ENCODE results near the gene BCAT1. TPM values are rescaled to one million over a fixed set of nuclear protein-coding genes. Genes with fewer than 3 reads are reported as not detected.

The BCAT1 gene
- total RNA-seq, 4 donors from 2014 or later, result 3.9 to 36.3 (median 13.7) TPM

GRCh38 chr12:24947541-24948419, 1.1 kb downstream of the BCAT1 start:
- Histone ChIP-seq H3K27ac (peak overlapping the region in 1 of 4 donors; percentile 34), H3K4me1 (peaks cover 0 to 7% (median 3%) of the 10 kb centered on the region in 4 donors), H3K27me3 (no peaks in the 10 kb centered on the region), H3K9me3 (no peaks in the 10 kb centered on the region), H3K4me3 (peak overlapping the region; percentile 24 to 58 (median 52)), H3K36me3 (no peaks in the 10 kb centered on the region)
- no peak for DNase-seq
- TF ChIP-seq POLR2A (IDR thresholded peaks at IDR 0.05) (no peak), CTCF (IDR thresholded peaks at IDR 0.05) (no peak)

GRCh38 chr12:24945845-24946244, 3.1 kb downstream of the BCAT1 start:
- Histone ChIP-seq H3K27ac (no peak overlapping the region), H3K4me3 (no peak overlapping the region), H3K9me3 (no peaks in the 10 kb centered on the region), H3K4me1 (peaks cover 0 to 7% (median 3%) of the 10 kb centered on the region in 4 donors), H3K36me3 (no peaks in the 10 kb centered on the region), H3K27me3 (no peaks in the 10 kb centered on the region)
- TF ChIP-seq CTCF (IDR thresholded peaks at IDR 0.05) (no peak), POLR2A (IDR thresholded peaks at IDR 0.05) (no peak)
- DNase-seq, result no peak

DNA sequence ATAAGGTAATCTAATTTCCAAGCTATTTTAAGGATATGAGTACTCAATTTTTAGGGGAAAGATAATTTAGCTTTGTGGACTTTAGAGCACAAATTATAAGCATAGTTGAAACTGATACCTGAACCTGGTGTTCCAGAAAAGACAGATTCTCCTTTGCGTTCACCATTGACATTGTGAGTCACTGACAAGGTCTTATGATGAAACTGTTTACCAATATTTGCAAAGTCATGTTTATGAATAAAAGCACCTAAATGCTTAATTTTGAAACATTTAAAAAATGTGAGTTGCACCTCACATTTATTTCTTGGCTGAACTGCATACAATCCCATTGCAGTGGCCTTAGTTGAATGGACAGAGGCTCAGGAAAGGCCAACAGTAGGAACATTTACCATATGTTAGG, 3.9 kb downstream of the BCAT1 start:
- Histone ChIP-seq H3K36me3 (no peaks in the 10 kb centered on the region), H3K4me3 (no peak overlapping the region), H3K27me3 (no peaks in the 10 kb centered on the region), H3K4me1 (peaks cover 0 to 7% (median 3%) of the 10 kb centered on the region in 4 donors), H3K9me3 (no peaks in the 10 kb centered on the region), H3K27ac (no peak overlapping the region)
- DNase-seq, result no peak
- no peak for TF ChIP-seq CTCF (IDR thresholded peaks at IDR 0.05)
- no peak for TF ChIP-seq POLR2A (IDR thresholded peaks at IDR 0.05)

- no peak overlapping the region for H3K4me3 ChIP-seq
- H3K4me1 ChIP-seq, result peaks cover 0 to 7% (median 3%) of the 10 kb centered on the region in 4 donors
- TF ChIP-seq CTCF (IDR thresholded peaks at IDR 0.05) (no peak), POLR2A (IDR thresholded peaks at IDR 0.05) (no peak)
- DNase-seq, result no peak
- H3K27me3 ChIP-seq, result no peaks in the 10 kb centered on the region
- no peaks in the 10 kb centered on the region for H3K36me3 ChIP-seq
- no peak overlapping the region for H3K27ac ChIP-seq
- H3K9me3 ChIP-seq, result no peaks in the 10 kb centered on the region
Observed at GRCh38 chr12:24944601-24944975, 4.3 kb downstream of the BCAT1 start.

GRCh38 chr12:24943947-24944600, 4.8 kb downstream of the BCAT1 start:
- no peak for TF ChIP-seq POLR2A (IDR thresholded peaks at IDR 0.05)
- TF ChIP-seq CTCF (IDR thresholded peaks at IDR 0.05), result no peak
- no peaks in the 10 kb centered on the region for H3K27me3 ChIP-seq
- H3K4me1 ChIP-seq, result peaks cover 0 to 7% (median 2%) of the 10 kb centered on the region in 4 donors
- H3K4me3 ChIP-seq, result no peak overlapping the region
- no peak overlapping the region for H3K27ac ChIP-seq
- no peaks in the 10 kb centered on the region for H3K9me3 ChIP-seq
- DNase-seq, result no peak
- H3K36me3 ChIP-seq, result no peaks in the 10 kb centered on the region

Measured in Peyer's patch (tissue), 4 donors.